Bronchial epithelial cell (primary cell): ENCODE results near the gene GAB3. TPM values are rescaled to one million over a fixed set of nuclear protein-coding genes. Genes with fewer than 3 reads are reported as not detected.

Source experiments
- DNase-seq: peaks from one replicate; pipeline ENCODE4 v3.0.0-alpha.2; 2010; ENCODE audit warnings: low read depth
- FAIRE-seq: peaks from 2 replicates; lab custom pipeline; 2011; peaks lifted over from hg19 to GRCh38; lab: Jason Lieb, UNC
- H3K27me3 ChIP-seq: 2 replicates; pipeline ENCODE4 v1.5.1; 2011; ENCODE audit warnings: low read length; ENCODE audit not compliant: control insufficient read depth, insufficient read depth
- H3K36me3 ChIP-seq: 2 replicates; pipeline ENCODE4 v1.5.1; 2011; ENCODE audit warnings: low read length; ENCODE audit not compliant: control insufficient read depth, insufficient read depth
- H3K4me3 ChIP-seq: 2 replicates; pipeline ENCODE4 v1.5.1; 2011; ENCODE audit warnings: mild to moderate bottlenecking, low read depth, low read length, control low read depth
- CTCF ChIP-seq: IDR thresholded peaks from 2 replicates; pipeline ENCODE4 v1.5.1; 2011; ENCODE audit warnings: mild to moderate bottlenecking, moderate library complexity, low read length, control low read depth, inconsistent platforms; ENCODE audit not compliant: insufficient read depth, severe bottlenecking
- total RNA-seq: library from RNA; depleted of rRNA; stranded (reverse); fragments of >200 nt; gene quantifications from 2 replicates; pipeline ENCODE4 v1.2.1, GENCODE V29; 2014

The GAB3 gene
- total RNA-seq, 1 donor from 2014 or later, result under 0.01 TPM

GRCh38 chrX:154717824-154718223 lies 33.1 kb downstream of the GAB3 start:
- DNase-seq (no peak), FAIRE-seq (no peak)
- no peaks in the 10 kb centered on the region for H3K27me3 ChIP-seq
- no peak overlapping the region for H3K4me3 ChIP-seq
- TF ChIP-seq CTCF, result no peak
- no peaks in the 10 kb centered on the region for H3K36me3 ChIP-seq

DNA sequence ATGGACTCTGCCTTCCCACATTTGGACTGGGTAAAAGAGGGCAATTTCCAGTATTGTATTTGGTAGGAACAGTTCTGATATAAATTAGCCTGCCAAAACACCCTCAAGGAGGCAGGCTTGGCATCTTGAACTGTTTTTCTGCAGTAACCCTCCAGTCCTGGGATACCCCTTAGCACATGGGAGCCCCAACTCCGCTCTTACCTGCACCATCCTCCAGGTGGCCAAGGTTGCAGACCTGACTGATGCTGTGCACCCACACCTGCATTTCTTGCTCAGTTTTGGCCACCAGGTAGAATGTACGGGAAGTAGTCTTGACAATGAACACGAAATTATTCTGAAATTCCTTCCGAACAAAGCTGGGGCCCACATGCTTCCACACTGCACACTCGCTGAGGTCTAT lies 35.1 kb downstream of the GAB3 start:
- no peak for DNase-seq
- FAIRE-seq, result no peak
- no peaks in the 10 kb centered on the region for H3K27me3 ChIP-seq
- TF ChIP-seq CTCF, result no peak
- no peaks in the 10 kb centered on the region for H3K36me3 ChIP-seq
- no peak overlapping the region for H3K4me3 ChIP-seq

- H3K36me3 ChIP-seq, result no peaks in the 10 kb centered on the region
- no peak for FAIRE-seq
- TF ChIP-seq CTCF, result peak; percentile 53
- no peak overlapping the region for H3K4me3 ChIP-seq
- H3K27me3 ChIP-seq, result no peaks in the 10 kb centered on the region
- peak; percentile 49 for DNase-seq
These were observed 36.0 kb downstream of the GAB3 start for GRCh38 chrX:154714925-154715324.

DNA sequence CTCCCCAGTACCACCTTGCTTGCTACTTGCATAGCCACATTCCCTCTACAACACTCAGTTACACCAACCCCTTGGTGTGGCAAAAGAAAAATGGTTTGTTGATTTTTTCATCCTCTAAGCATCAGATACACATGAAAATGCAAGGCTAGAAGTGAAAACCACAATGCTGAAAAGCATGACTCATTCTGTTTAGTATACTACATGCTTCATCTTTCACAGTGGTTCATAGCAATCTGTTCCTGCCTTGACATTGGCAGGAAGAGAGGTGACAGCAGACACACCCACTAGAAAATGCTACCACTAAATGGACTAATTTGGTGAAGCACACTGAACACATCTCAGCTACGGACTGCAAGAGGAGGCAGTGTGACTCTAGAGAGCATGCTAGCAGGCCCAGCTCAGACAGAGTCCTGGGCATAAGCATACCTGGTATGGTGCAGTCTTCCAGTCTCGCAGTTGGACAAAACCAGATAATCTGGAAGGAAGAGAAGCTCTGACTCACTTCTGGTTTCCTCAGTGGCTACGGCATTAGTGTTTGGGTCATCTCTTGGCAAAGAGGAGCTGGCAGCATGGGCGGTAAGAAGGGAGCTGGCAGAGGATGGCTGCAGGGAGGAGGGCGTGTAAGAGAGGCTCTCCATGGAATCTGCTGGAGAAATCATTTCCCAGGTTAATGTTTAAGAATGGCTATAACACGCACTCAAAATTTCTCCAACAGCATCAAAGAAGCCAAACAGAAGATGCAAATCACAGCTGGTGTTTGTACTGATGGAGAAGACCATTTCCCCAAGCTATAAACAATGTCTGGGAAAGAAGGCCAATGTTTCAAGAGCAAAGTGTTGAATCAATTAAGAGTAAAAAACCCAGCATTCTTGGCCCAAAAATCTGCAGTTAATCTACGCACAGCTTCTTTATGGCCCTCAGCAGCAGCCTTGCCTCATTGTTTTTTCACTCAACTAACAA lies 37.8 kb downstream of the GAB3 start:
- no peak for FAIRE-seq
- TF ChIP-seq CTCF, result no peak
- H3K36me3 ChIP-seq, result no peaks in the 10 kb centered on the region
- H3K27me3 ChIP-seq, result no peaks in the 10 kb centered on the region
- H3K4me3 ChIP-seq, result no peak overlapping the region
- peak; percentile 73 for DNase-seq

DNA sequence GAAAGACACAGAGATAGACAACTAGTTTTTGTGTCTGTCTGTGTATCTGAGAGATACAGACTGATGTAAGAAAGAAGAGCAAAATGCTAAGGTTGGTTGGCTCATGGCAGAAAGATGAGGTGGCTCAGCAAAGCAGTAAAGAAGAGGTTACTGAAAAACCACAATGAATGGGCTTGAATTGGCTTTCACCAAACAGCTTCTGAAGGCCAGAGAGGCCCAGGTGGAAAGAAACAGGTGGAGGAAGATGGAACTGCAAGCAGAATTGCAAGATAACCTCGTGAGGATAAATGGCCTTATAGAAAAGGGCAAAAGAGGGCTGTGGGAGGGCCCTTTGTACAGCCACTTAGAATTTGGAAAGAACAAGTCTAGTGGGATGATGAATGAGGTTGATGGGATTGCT lies 39.6 kb downstream of the GAB3 start:
- FAIRE-seq (no peak), DNase-seq (no peak)
- no peak for TF ChIP-seq CTCF
- H3K4me3 ChIP-seq, result no peak overlapping the region
- H3K27me3 ChIP-seq, result no peaks in the 10 kb centered on the region
- no peaks in the 10 kb centered on the region for H3K36me3 ChIP-seq

- no peak overlapping the region for H3K4me3 ChIP-seq
- no peaks in the 10 kb centered on the region for H3K36me3 ChIP-seq
- TF ChIP-seq CTCF, result no peak
- H3K27me3 ChIP-seq, result no peaks in the 10 kb centered on the region
- FAIRE-seq (no peak), DNase-seq (no peak)
These were observed 40.6 kb downstream of the GAB3 start for GRCh38 chrX:154710309-154710708.
